Hepatocyte (in vitro differentiated cells): ENCODE data around the gene MYO3B. TPM values are rescaled to one million over a fixed set of nuclear protein-coding genes. Genes with fewer than 3 reads are reported as not detected.
A peak's percentile ranks its signal among the peaks of the same experiment; 100 is the strongest.
"Not testable (repeated sequence)": the region's sequence is repeated elsewhere in the genome, so short reads cannot be mapped to it uniquely, and the experiment has no call there.

ENCODE experiments used
- DNase-seq: peaks from one replicate; pipeline ENCODE4 v3.0.0-alpha.2; 2016; ENCODE audit warnings: low spot score
- H2AFZ ChIP-seq: fragments of 200-600 bp; sonication (generic); 2 replicates; pipeline ENCODE4 v1.6.0; 2016; ENCODE audit warnings: antibody characterized with exemption, mild to moderate bottlenecking
- H3K27ac ChIP-seq: fragments of 200-600 bp; sonication (generic); 2 replicates; pipeline ENCODE4 v1.5.1; 2016; ENCODE audit warnings: mild to moderate bottlenecking
- H3K27me3 ChIP-seq: fragments of 200-600 bp; sonication (generic); 2 replicates; pipeline ENCODE4 v1.6.1; 2016
- H3K36me3 ChIP-seq: fragments of 200-600 bp; sonication (generic); replicated peaks from 2 replicates; pipeline ENCODE4 v1.5.1; 2016; ENCODE audit warnings: low read depth; ENCODE audit not compliant: insufficient read depth
- H3K4me1 ChIP-seq: fragments of 200-600 bp; sonication (generic); 2 replicates; pipeline ENCODE4 v1.5.1; 2016; ENCODE audit warnings: mild to moderate bottlenecking, moderate library complexity; ENCODE audit not compliant: insufficient read depth
- H3K4me2 ChIP-seq: fragments of 200-600 bp; sonication (generic); 2 replicates; pipeline ENCODE4 v1.6.0; 2016
- H3K4me3 ChIP-seq: fragments of 200-600 bp; sonication (generic); 2 replicates; pipeline ENCODE4 v1.5.1; 2016; ENCODE audit warnings: mild to moderate bottlenecking
- H3K79me2 ChIP-seq: fragments of 200-600 bp; sonication (generic); 2 replicates; pipeline ENCODE4 v1.6.0; 2017; ENCODE audit warnings: mild to moderate bottlenecking
- H3K9me2 ChIP-seq: fragments of 200-600 bp; sonication (generic); replicated peaks from 2 replicates; pipeline ENCODE4 v1.6.0; 2017; ENCODE audit warnings: mild to moderate bottlenecking; ENCODE audit not compliant: insufficient read depth
- H3K9me3 ChIP-seq: fragments of 200-600 bp; sonication (generic); 2 replicates; pipeline ENCODE4 v1.5.1; 2016; ENCODE audit warnings: low read depth, mild to moderate bottlenecking
- H4K20me1 ChIP-seq: fragments of 200-600 bp; sonication (generic); 2 replicates; pipeline ENCODE4 v1.6.0; 2016; ENCODE audit warnings: mild to moderate bottlenecking; ENCODE audit not compliant: insufficient read depth, poor library complexity, severe bottlenecking
- EZH2 ChIP-seq: fragments of 200-600 bp; sonication (generic); IDR thresholded peaks from 2 replicates; pipeline ENCODE4 v1.6.1; 2016; ENCODE audit warnings: antibody characterized with exemption, mild to moderate bottlenecking, borderline replicate concordance
- EZH2phosphoT487 ChIP-seq: fragments of 200-600 bp; sonication (generic); IDR thresholded peaks from one replicate; pipeline ENCODE4 v1.6.1; 2018; ENCODE audit warnings: antibody characterized with exemption, mild to moderate bottlenecking, low read depth, moderate library complexity; ENCODE audit not compliant: unreplicated experiment, severe bottlenecking
- WGBS: methylation state at CpG from one replicate; pipeline ENCODE4 v1.1.6; 2016; ENCODE audit warnings: low lambda C conversion rate; ENCODE audit errors: missing lambda C conversion rate; 5-methylcytosine and 5-hydroxymethylcytosine counted together
- polyA plus RNA-seq: library from polyadenylated mRNA; unstranded; fragments of >200 nt; fragmentation: Nextera tagmentation; extraction: Ambion mirVana; gene quantifications from 2 replicates; pipeline ENCODE4 v1.2.1, GENCODE V29; 2016
- total RNA-seq: library from RNA; depleted of rRNA; stranded (reverse); fragments of >200 nt; gene quantifications from 2 replicates; pipeline ENCODE4 v1.2.3, GENCODE V29; 2014
- TF ChIP-seq, protein P1 (sequence below): fragments of 200-600 bp; sonication (generic); IDR thresholded peaks from 2 replicates; pipeline ENCODE4 v1.5.1; 2016; ENCODE audit warnings: antibody characterized with exemption, mild to moderate bottlenecking; ENCODE audit not compliant: poor library complexity

MYO3B gene
- total and polyA plus RNA-seq, 2 experiments from 2014 or later = 0.63 to 1.1 TPM

DNA sequence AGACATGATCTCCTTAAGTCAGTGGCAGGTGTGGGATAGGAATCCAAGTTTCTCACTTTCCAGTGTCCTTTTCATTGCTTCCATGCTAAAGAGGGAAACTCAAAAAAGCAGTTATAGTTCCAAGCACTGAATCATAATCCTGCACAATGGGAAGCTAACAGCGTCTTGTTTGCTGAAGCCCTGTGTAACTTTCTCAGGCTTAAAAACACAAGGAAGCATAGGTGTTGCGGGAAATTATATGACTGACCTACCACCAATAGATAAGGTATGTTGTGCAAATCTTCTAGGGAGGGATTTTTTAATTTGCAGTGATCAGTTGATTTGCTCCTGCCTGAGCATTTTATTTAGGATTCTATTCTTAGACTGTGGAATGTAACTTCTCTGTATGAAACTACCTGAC is 250.9 kb downstream of the MYO3B start:
- Histone ChIP-seq H4K20me1 (no peaks in the 10 kb centered on the region), H3K4me2 (no peak overlapping the region), H3K27me3 (no peaks in the 10 kb centered on the region), H3K36me3 (no peaks in the 10 kb centered on the region), H3K79me2 (no peaks in the 10 kb centered on the region), H3K9me3 (no peaks in the 10 kb centered on the region), H3K4me3 (no peak overlapping the region), H3K9me2 (no peaks in the 10 kb centered on the region), H3K4me1 (peaks cover 16% of the 10 kb centered on the region), H3K27ac (no peak overlapping the region), H2AFZ (no peak overlapping the region)
- WGBS = 67% methylated on average over 2 of the region's 2 CpGs
- DNase-seq = no peak
- no peak for TF ChIP-seq EZH2
- TF ChIP-seq, protein P1, sequence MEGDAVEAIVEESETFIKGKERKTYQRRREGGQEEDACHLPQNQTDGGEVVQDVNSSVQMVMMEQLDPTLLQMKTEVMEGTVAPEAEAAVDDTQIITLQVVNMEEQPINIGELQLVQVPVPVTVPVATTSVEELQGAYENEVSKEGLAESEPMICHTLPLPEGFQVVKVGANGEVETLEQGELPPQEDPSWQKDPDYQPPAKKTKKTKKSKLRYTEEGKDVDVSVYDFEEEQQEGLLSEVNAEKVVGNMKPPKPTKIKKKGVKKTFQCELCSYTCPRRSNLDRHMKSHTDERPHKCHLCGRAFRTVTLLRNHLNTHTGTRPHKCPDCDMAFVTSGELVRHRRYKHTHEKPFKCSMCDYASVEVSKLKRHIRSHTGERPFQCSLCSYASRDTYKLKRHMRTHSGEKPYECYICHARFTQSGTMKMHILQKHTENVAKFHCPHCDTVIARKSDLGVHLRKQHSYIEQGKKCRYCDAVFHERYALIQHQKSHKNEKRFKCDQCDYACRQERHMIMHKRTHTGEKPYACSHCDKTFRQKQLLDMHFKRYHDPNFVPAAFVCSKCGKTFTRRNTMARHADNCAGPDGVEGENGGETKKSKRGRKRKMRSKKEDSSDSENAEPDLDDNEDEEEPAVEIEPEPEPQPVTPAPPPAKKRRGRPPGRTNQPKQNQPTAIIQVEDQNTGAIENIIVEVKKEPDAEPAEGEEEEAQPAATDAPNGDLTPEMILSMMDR = no peak
- TF ChIP-seq EZH2phosphoT487 = no peak

DNA sequence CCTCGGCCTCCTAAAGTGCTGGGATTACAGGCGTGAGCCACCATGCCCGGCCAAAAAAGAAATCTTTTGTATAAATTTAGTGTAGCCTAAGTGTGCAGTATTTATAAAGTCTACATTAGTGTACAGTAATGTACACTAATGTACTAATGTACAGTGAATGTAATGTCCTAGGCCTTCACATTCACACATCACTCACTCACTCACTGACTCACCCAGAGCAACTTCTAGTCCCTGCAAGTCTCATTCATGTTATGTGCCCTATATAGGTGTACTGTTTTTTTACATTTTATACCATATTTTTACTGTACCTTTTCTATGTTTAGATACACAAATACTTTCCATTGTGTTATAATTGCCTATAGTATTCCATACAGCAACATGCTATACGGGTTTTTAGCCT is 254.9 kb downstream of the MYO3B start:
- Histone ChIP-seq H3K4me3 (no peak overlapping the region), H3K4me1 (peaks cover 21% of the 10 kb centered on the region), H2AFZ (no peak overlapping the region), H4K20me1 (no peaks in the 10 kb centered on the region), H3K36me3 (no peaks in the 10 kb centered on the region), H3K79me2 (no peaks in the 10 kb centered on the region), H3K9me3 (no peaks in the 10 kb centered on the region), H3K4me2 (no peak overlapping the region), H3K9me2 (no peaks in the 10 kb centered on the region), H3K27ac (no peak overlapping the region), H3K27me3 (no peaks in the 10 kb centered on the region)
- TF ChIP-seq EZH2 (no peak), EZH2phosphoT487 (no peak)
- TF ChIP-seq, protein P1 = no peak
- DNase-seq = no peak
- 96% methylated on average over 4 of the region's 4 CpGs for WGBS

DNA sequence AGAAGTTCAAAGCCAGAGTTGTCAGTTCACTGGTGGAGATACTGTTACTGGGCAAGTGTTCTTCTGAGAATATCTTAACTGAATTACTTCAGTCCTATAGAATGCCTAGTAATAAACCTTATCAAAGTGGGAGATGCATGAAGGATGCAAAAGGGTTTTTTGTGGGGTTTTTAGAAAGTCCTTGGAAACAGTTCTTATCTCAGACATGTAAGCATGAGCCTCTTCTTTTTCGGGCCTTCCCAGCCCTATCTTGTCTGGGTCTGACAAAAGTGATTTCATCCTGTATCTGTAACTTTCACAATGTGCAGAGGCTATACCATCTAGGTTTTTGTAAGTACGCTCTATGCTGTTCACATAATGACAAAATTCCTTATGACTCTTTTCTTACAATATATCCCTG is 255.5 kb downstream of the MYO3B start:
- Histone ChIP-seq H3K4me2 (no peak overlapping the region), H3K27me3 (no peaks in the 10 kb centered on the region), H3K9me2 (no peaks in the 10 kb centered on the region), H3K79me2 (no peaks in the 10 kb centered on the region), H3K36me3 (no peaks in the 10 kb centered on the region), H3K4me1 (peaks cover 21% of the 10 kb centered on the region), H3K27ac (no peak overlapping the region), H4K20me1 (no peaks in the 10 kb centered on the region), H3K9me3 (no peaks in the 10 kb centered on the region), H3K4me3 (no peak overlapping the region), H2AFZ (no peak overlapping the region)
- WGBS = 72% methylated on average over 2 of the region's 2 CpGs
- no peak for DNase-seq
- no peak for TF ChIP-seq EZH2
- TF ChIP-seq EZH2phosphoT487 = no peak
- TF ChIP-seq, protein P1 = no peak

DNA sequence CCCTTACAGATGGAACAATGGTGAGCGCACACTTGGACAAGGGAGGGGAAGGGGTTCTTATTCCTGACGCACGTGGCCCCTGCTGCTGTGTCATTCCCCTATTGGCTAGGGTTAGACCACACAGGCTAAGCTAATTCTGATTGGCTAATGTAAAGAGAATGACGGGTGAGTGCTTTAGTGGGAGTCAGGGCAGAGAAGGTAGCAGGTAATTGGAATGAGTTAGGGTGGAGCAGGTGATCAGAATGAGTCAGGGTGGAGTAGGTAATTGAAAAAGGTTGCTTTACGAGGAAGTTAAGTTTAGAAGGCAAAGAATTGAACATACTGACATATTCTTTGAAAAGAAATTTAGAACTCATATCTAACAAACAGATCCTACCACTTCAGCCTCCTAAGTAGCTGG is 256.4 kb downstream of the MYO3B start:
- not testable (repeated sequence) for H3K27me3 ChIP-seq, H4K20me1 ChIP-seq, H3K79me2 ChIP-seq, H3K9me2 ChIP-seq, H3K36me3 ChIP-seq, H2AFZ ChIP-seq, DNase-seq, H3K9me3 ChIP-seq, H3K4me3 ChIP-seq
- Histone ChIP-seq H3K4me1 (peaks cover 21% of the 10 kb centered on the region), H3K4me2 (peak overlapping the region; percentile 29), H3K27ac (peak overlapping the region; percentile 45)
- 82% methylated on average over 5 of the region's 5 CpGs for WGBS
